HepG2 (cell line): ENCODE measurements around the gene ASCL2. TPM values are rescaled to one million over a fixed set of nuclear protein-coding genes. Genes with fewer than 3 reads are reported as not detected.

Source experiments
- ATAC-seq: fragments of 200-7000 bp; cut with Tn5 transposase; 3 replicates; pipeline ENCODE4 v1.9.1; 2020; ENCODE audit warnings: mild to moderate bottlenecking, moderate library complexity
- BruUV-seq: library from RNA; stranded (reverse); fragments of 400-500 nt; replicated peaks from 2 replicates; lab custom pipeline; 2021; lab: Mats Ljungman, UMichigan
- CTCF ChIA-PET: fragments of 300-600 bp; formaldehyde crosslinking; extraction: SDS; loops from one replicate; lab custom pipeline; 2021; ENCODE audit warnings: low total read pairs, inconsistent platforms, low intra/inter-chr PET ratio; lab: Yijun Ruan, JAX
- POLR2A ChIA-PET: fragments of 350-600 bp; sonication (Branson Sonifier 250); formaldehyde crosslinking; loops from one replicate; lab custom pipeline; 2020; ENCODE audit warnings: antibody characterized with exemption, inconsistent platforms; lab: Yijun Ruan, JAX
- DNase-seq: peaks from one replicate; pipeline ENCODE4 v3.0.0-alpha.2; 2015; ENCODE audit warnings: low spot score
- FAIRE-seq: peaks from 3 replicates; lab custom pipeline; 2011; peaks lifted over from hg19 to GRCh38; lab: Jason Lieb, UNC
- H2AFZ ChIP-seq: one replicate; pipeline ENCODE4 v1.6.1; 2011; ENCODE audit warnings: low read length, inconsistent platforms
- H3K27ac ChIP-seq: fragments of 300-600 bp; 3 replicates; pipeline ENCODE4 v1.8.0; 2011; ENCODE audit warnings: mixed run types, mild to moderate bottlenecking, mixed read lengths, low read length, inconsistent platforms; ENCODE audit not compliant: insufficient read depth; ENCODE audit errors: extremely low read length
- H3K27me3 ChIP-seq, 2 experiments: fragments of 200-600 bp in 1 of 2; 2 replicates in 1 of 2; 3 replicates in 1 of 2; pipeline versions ENCODE4 v1.6.0 to v1.8.0; 2011; ENCODE audit warnings: low read length in 2 of 2, mild to moderate bottlenecking in 2 of 2, moderate library complexity in 2 of 2, inconsistent platforms in 1 of 2; ENCODE audit not compliant: insufficient read depth in 2 of 2, control insufficient read depth in 1 of 2
- H3K36me3 ChIP-seq, 2 experiments: fragments of 200-600 bp in 1 of 2; replicated peaks in 1 of 2; 2 replicates in 1 of 2; 3 replicates in 1 of 2; pipeline versions ENCODE4 v1.5.1 to v1.8.0; 2011; ENCODE audit warnings: low read length in 2 of 2, inconsistent platforms in 1 of 2; ENCODE audit not compliant: insufficient read depth in 2 of 2, control insufficient read depth in 1 of 2
- H3K4me1 ChIP-seq: 2 replicates; pipeline ENCODE4 v1.5.1; 2012; ENCODE audit warnings: low read length, inconsistent platforms; ENCODE audit not compliant: insufficient read depth
- H3K4me2 ChIP-seq: 2 replicates; pipeline ENCODE4 v1.6.0; 2011; ENCODE audit warnings: low read depth, low read length, inconsistent platforms
- H3K4me3 ChIP-seq, 3 experiments: fragments of 200-600 bp in 1 of 3; sonication (generic), shearing (Covaris generic) in 1 of 3; replicated peaks in 1 of 3; 2 replicates each; pipeline ENCODE4 v1.5.1; 2011 to 2016; ENCODE audit warnings: low read length in 3 of 3, inconsistent platforms in 2 of 3, low read depth in 2 of 3, mild to moderate bottlenecking in 2 of 3, control low read depth in 1 of 3, mixed read lengths in 1 of 3; ENCODE audit not compliant: insufficient read depth in 1 of 3
- H3K79me2 ChIP-seq: one replicate; pipeline ENCODE4 v1.6.1; 2011; ENCODE audit warnings: low read length, inconsistent platforms; ENCODE audit not compliant: insufficient read depth
- H3K9ac ChIP-seq: 2 replicates; pipeline ENCODE4 v1.6.0; 2011; ENCODE audit warnings: mild to moderate bottlenecking, low read depth, low read length, inconsistent platforms; ENCODE audit not compliant: insufficient read depth
- H3K9me3 ChIP-seq: 2 replicates; pipeline ENCODE4 v1.5.1; 2012; ENCODE audit warnings: mild to moderate bottlenecking, low read length
- H4K20me1 ChIP-seq: 2 replicates; pipeline ENCODE4 v1.6.0; 2011; ENCODE audit warnings: inconsistent platforms, mild to moderate bottlenecking, low read length, moderate library complexity; ENCODE audit not compliant: insufficient read depth
- DMAP1 ChIP-seq: IDR thresholded peaks from 2 replicates; pipeline ENCODE4 v1.6.1; 2016
- ISX ChIP-seq: sonication (generic); formaldehyde crosslinking; conservative IDR thresholded peaks from 2 replicates; pipeline ENCODE4 v1.5.0; 2020; ENCODE audit warnings: missing genetic modification reagents
- POLR2G ChIP-seq: fragments of 200-400 bp; formaldehyde crosslinking; IDR thresholded peaks from 2 replicates; pipeline ENCODE4 v1.6.1; 2018; ENCODE audit warnings: mild to moderate bottlenecking, low read depth, low read length, moderate library complexity
- PRMT3 ChIP-seq: sonication (generic); formaldehyde crosslinking; IDR thresholded peaks from 2 replicates; pipeline ENCODE4 v1.8.1; 2022; ENCODE audit warnings: low read depth, mild to moderate bottlenecking, moderate library complexity, missing genetic modification reagents, borderline replicate concordance
- RFX1 ChIP-seq: fragments of 450-650 bp; IDR thresholded peaks from 2 replicates; pipeline ENCODE4 v1.6.1; 2017
- THAP11 ChIP-seq: IDR thresholded peaks from 2 replicates; pipeline ENCODE4 v1.6.1; 2016; ENCODE audit warnings: missing biosample characterization, missing genetic modification reagents
- TMF1 ChIP-seq: sonication (generic); formaldehyde crosslinking; IDR thresholded peaks from 2 replicates; pipeline ENCODE4 v1.8.1; 2022; ENCODE audit warnings: low read depth, missing genetic modification reagents
- ZNF572 ChIP-seq: sonication (generic); formaldehyde crosslinking; IDR thresholded peaks from 2 replicates; pipeline ENCODE4 v1.5.1; 2020; ENCODE audit warnings: mild to moderate bottlenecking, missing genetic modification reagents
- WGBS: methylation state at CpG from one replicate; pipeline ENCODE4 v1.1.6; 2017; ENCODE audit warnings: low lambda C conversion rate; 5-methylcytosine and 5-hydroxymethylcytosine counted together
- in situ Hi-C: cut with HindIII; loops from 2 replicates; pipeline ENCODE4 v1.10.0; 2017; ENCODE audit warnings: low pct_unique_long_range_greater_than_20kb; ENCODE audit not compliant: extremely low pct_ligation_motif_present
- intact Hi-C: fragments of 100-400 bp; cut with micrococcal nuclease; formaldehyde crosslinking; loops from one replicate; pipeline ENCODE4 v1.10.0; 2022; ENCODE audit not compliant: unreplicated experiment
- polyA plus RNA-seq, 8 experiments: library from polyadenylated mRNA; depleted of rRNA in 3 of 8; stranded (reverse) in 7 of 8; unstranded in 1 of 8; fragments of >200 nt; fragmentation: Illumina TruSeq in 4 of 8; extraction: Trizol in 4 of 8; gene quantifications; 2 replicates each; pipeline versions ENCODE4 v1.2.1 to v1.2.3, GENCODE V29; 2011 to 2016; ENCODE audit warnings: low read depth in 4 of 8, missing spikeins in 1 of 8, mixed read lengths in 1 of 8; ENCODE audit not compliant: insufficient read depth in 1 of 8
- total RNA-seq, 5 experiments: library from RNA; depleted of rRNA; stranded (reverse); fragments of >200 nt; fragmentation: Illumina TruSeq; extraction: Trizol; gene quantifications; 2 replicates each; pipeline ENCODE4 v1.2.3, GENCODE V29; 2016; ENCODE audit warnings: low read depth in 1 of 5
- TF ChIP-seq, protein P1 (sequence below): sonication (generic); formaldehyde crosslinking; IDR thresholded peaks from 2 replicates; pipeline ENCODE4 v1.4.0; 2020; ENCODE audit warnings: mild to moderate bottlenecking, missing genetic modification reagents
- TF ChIP-seq, protein P2 (sequence below): sonication (generic); formaldehyde crosslinking; IDR thresholded peaks from 2 replicates; pipeline ENCODE4 v1.5.0; 2020; ENCODE audit warnings: mild to moderate bottlenecking, missing genetic modification reagents

Gene ASCL2
- total and polyA plus RNA-seq, 2 of the 13 experiments (the other 11 are each of a cell fraction or from before 2014, with no cell fraction given) = 0.07 TPM; not detected in 1

DNA sequence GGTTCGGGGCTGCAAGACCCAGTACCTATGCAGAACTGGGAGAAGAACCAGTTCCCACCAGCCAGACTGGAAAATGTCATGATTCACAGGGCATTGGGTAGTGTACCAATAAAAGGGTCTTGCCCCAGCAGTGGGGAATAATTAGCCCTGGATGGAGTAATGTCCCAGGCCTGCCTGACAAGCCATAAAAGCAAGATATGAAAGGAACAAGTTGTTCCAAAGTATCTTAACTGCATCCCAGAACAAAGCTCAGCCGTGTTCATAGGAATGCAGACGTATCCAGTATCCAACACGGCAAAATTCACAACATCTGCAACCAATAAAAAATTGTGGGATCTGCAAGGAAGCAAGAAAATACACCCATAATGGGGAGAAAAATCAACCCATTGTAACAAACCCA is 47.9 kb downstream of the ASCL2 start:
- H3K9ac ChIP-seq = no peak overlapping the region
- CTCF ChIA-PET = no interaction called here
- BruUV-seq = no TSS peak
- H3K4me3 ChIP-seq = no peak overlapping the region
- no peak for DNase-seq
- no peak overlapping the region for H3K4me2 ChIP-seq
- WGBS = 8% methylated on average over 4 of the region's 4 CpGs
- FAIRE-seq = no peak
- H3K79me2 ChIP-seq = no peaks in the 10 kb centered on the region
- no peak for TF ChIP-seq ZNF572
- TF ChIP-seq, protein P1, sequence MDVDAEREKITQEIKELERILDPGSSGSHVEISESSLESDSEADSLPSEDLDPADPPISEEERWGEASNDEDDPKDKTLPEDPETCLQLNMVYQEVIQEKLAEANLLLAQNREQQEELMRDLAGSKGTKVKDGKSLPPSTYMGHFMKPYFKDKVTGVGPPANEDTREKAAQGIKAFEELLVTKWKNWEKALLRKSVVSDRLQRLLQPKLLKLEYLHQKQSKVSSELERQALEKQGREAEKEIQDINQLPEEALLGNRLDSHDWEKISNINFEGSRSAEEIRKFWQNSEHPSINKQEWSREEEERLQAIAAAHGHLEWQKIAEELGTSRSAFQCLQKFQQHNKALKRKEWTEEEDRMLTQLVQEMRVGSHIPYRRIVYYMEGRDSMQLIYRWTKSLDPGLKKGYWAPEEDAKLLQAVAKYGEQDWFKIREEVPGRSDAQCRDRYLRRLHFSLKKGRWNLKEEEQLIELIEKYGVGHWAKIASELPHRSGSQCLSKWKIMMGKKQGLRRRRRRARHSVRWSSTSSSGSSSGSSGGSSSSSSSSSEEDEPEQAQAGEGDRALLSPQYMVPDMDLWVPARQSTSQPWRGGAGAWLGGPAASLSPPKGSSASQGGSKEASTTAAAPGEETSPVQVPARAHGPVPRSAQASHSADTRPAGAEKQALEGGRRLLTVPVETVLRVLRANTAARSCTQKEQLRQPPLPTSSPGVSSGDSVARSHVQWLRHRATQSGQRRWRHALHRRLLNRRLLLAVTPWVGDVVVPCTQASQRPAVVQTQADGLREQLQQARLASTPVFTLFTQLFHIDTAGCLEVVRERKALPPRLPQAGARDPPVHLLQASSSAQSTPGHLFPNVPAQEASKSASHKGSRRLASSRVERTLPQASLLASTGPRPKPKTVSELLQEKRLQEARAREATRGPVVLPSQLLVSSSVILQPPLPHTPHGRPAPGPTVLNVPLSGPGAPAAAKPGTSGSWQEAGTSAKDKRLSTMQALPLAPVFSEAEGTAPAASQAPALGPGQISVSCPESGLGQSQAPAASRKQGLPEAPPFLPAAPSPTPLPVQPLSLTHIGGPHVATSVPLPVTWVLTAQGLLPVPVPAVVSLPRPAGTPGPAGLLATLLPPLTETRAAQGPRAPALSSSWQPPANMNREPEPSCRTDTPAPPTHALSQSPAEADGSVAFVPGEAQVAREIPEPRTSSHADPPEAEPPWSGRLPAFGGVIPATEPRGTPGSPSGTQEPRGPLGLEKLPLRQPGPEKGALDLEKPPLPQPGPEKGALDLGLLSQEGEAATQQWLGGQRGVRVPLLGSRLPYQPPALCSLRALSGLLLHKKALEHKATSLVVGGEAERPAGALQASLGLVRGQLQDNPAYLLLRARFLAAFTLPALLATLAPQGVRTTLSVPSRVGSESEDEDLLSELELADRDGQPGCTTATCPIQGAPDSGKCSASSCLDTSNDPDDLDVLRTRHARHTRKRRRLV = no peak
- TF ChIP-seq THAP11 (CRISPR knock-in tag) = no peak
- TF ChIP-seq, protein P2, sequence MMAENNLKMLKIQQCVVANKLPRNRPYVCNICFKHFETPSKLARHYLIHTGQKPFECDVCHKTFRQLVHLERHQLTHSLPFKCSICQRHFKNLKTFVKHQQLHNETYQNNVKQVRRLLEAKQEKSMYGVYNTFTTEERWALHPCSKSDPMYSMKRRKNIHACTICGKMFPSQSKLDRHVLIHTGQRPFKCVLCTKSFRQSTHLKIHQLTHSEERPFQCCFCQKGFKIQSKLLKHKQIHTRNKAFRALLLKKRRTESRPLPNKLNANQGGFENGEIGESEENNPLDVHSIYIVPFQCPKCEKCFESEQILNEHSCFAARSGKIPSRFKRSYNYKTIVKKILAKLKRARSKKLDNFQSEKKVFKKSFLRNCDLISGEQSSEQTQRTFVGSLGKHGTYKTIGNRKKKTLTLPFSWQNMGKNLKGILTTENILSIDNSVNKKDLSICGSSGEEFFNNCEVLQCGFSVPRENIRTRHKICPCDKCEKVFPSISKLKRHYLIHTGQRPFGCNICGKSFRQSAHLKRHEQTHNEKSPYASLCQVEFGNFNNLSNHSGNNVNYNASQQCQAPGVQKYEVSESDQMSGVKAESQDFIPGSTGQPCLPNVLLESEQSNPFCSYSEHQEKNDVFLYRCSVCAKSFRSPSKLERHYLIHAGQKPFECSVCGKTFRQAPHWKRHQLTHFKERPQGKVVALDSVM (CRISPR knock-in tag) = no peak
- no peak for TF ChIP-seq PRMT3 (CRISPR knock-in tag)
- TF ChIP-seq TMF1 (CRISPR knock-in tag) = no peak
- TF ChIP-seq DMAP1 (CRISPR knock-in tag) = no peak
- no peak for TF ChIP-seq RFX1
- no peak for TF ChIP-seq ISX (CRISPR knock-in tag)
- TF ChIP-seq POLR2G = no peak
- no peaks in the 10 kb centered on the region for H3K36me3 ChIP-seq
- H3K4me1 ChIP-seq = peaks cover 19% of the 10 kb centered on the region
- H3K9me3 ChIP-seq = no peaks in the 10 kb centered on the region
- in situ Hi-C loops = loop anchor here (25.0 kb wide), 1 partner anchor 515 kb away; no protein-coding TSS in a partner anchor
- no peaks in the 10 kb centered on the region for H4K20me1 ChIP-seq
- POLR2A ChIA-PET = no interaction called here
- ATAC-seq = no peak
- peaks cover 0 to 25% of the 10 kb centered on the region in 2 experiments; a peak in 3 of 5 replicates for H3K27me3 ChIP-seq
- no peak overlapping the region for H3K27ac ChIP-seq
- intact Hi-C loops = no loop called here
- H2AFZ ChIP-seq = no peak overlapping the region
